Esophagus muscularis mucosa (tissue), 4 donors: Measurements from ENCODE around the gene WNT7A. TPM values are rescaled to one million over a fixed set of nuclear protein-coding genes. Genes with fewer than 3 reads are reported as not detected.

Experiments used
- DNase-seq: peaks from one replicate; pipeline ENCODE4 v3.0.0-alpha.2; 2017; ENCODE audit errors: extremely low spot score
- H3K27ac ChIP-seq, 4 donors: fragments of 200-600 bp; sonication (generic); replicated peaks in 1 of 4; 1 replicate in 3 of 4; 2 replicates in 1 of 4; pipeline ENCODE4 v1.5.1; 2016 to 2019; ENCODE audit warnings: mild to moderate bottlenecking in 1 of 4
- H3K27me3 ChIP-seq, 4 donors: fragments of 200-600 bp; sonication (generic); one replicate each; pipeline versions ENCODE4 v1.5.1 to v1.6.0; 2016 to 2019
- H3K36me3 ChIP-seq, 4 donors: fragments of 200-600 bp; sonication (generic); one replicate each; pipeline ENCODE4 v1.5.1; 2016 to 2019
- H3K4me1 ChIP-seq, 4 donors: fragments of 200-600 bp; sonication (generic); one replicate each; pipeline ENCODE4 v1.5.1; 2016 to 2019
- H3K4me3 ChIP-seq, 4 donors: fragments of 200-600 bp; sonication (generic); 1 replicate in 2 of 4; 2 replicates in 2 of 4; pipeline ENCODE4 v1.5.1; 2016 to 2019; ENCODE audit warnings: mild to moderate bottlenecking in 4 of 4, moderate library complexity in 1 of 4
- H3K9me3 ChIP-seq, 4 donors: fragments of 200-600 bp; sonication (generic); 1 replicate in 3 of 4; 2 replicates in 1 of 4; pipeline ENCODE4 v1.5.1; 2016 to 2019
- EP300 ChIP-seq: sonication (generic); formaldehyde crosslinking; IDR thresholded peaks from one replicate; pipeline ENCODE4 v1.6.1; 2017; ENCODE audit warnings: antibody characterized with exemption
- POLR2A ChIP-seq: fragments of 450-650 bp; IDR thresholded peaks from one replicate; pipeline ENCODE4 v1.6.1; 2017; ENCODE audit warnings: antibody characterized with exemption, moderate library complexity, mild to moderate bottlenecking, low read depth
- POLR2AphosphoS5 ChIP-seq, 2 donors: sonication (generic); formaldehyde crosslinking; IDR thresholded peaks; one replicate each; pipeline ENCODE4 v1.6.1; 2017; ENCODE audit warnings: antibody characterized with exemption in 2 of 2
- WGBS: methylation state at CpG from one replicate; pipeline ENCODE4 v1.1.5; 2018; 5-methylcytosine and 5-hydroxymethylcytosine counted together
- intact Hi-C: fragments of 100-400 bp; cut with DNase I; formaldehyde crosslinking; loops from one replicate; pipeline ENCODE4 v1.15.1; 2023
- total RNA-seq, 4 donors: library from RNA; depleted of rRNA; stranded (reverse); fragments of >200 nt; gene quantifications; one replicate each; pipeline versions ENCODE4 v1.1.0 to v1.2.1, GENCODE V29; 2016
- TF ChIP-seq, protein P1 (sequence below), 3 experiments: fragments of 200-600 bp in 2 of 3; fragments of 450-650 bp in 1 of 3; sonication (generic) in 2 of 3; IDR thresholded peaks; one replicate each; pipeline ENCODE4 v1.5.1; 2017 to 2019; ENCODE audit warnings: antibody characterized with exemption in 3 of 3, mild to moderate bottlenecking in 2 of 3, moderate library complexity in 1 of 3

The WNT7A gene
- total RNA-seq, 4 donors from 2014 or later: not detected

DNA sequence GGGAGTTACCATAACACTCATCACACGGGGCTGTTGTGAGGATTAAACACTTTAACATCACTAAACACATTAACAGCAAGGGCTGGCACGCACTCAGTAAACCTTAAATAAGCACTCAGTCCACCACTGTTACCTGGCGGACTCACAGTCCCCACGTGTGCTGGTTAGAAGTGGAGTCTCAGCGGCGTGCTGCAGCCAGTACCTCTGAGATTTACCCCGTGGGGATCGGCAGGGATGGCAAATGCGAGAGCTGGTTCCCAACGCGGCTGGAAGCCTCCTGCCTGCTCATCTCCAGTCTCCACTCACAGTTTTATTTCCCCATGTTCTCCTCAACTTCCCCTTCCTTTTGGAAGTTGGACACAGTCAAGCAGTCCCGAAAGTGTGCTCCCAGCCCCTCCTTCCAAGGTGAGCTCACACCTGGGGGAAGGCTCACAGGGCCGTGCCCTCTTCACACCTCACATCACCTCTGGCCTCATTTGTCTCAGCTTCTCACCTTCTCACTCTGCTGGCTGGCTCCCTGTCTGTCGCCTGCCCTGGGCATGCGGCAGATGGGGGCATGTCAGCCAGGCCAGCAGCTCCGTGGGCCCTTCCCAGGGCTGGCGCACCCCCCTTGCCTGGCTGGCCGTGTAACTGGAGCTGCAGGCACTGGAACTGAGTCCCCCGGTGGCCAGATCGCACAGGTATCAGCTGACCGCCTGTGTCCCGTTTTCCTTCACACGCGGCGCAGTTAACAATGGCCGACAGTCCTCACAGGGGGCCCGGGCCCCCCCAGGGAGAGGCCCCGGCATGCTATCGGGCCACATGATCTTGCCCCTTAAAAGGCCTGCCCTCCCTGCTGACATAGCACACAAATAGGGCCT lies 87.1 kb downstream of the WNT7A start:
- WGBS: 56% methylated on average over 25 of the region's 29 CpGs
- peaks cover 0 to 82% (median 0%) of the 10 kb centered on the region in 4 donors for H3K27me3 ChIP-seq
- DNase-seq: no peak
- H3K9me3 ChIP-seq: no peaks in the 10 kb centered on the region
- no peaks in the 10 kb centered on the region for H3K4me1 ChIP-seq
- no peak overlapping the region for H3K27ac ChIP-seq
- intact Hi-C loops: no loop called here
- TF ChIP-seq EP300 (no peak), POLR2A (no peak), POLR2AphosphoS5 (IDR thresholded peaks at IDR 0.05) (no peak)
- TF ChIP-seq, protein P1, sequence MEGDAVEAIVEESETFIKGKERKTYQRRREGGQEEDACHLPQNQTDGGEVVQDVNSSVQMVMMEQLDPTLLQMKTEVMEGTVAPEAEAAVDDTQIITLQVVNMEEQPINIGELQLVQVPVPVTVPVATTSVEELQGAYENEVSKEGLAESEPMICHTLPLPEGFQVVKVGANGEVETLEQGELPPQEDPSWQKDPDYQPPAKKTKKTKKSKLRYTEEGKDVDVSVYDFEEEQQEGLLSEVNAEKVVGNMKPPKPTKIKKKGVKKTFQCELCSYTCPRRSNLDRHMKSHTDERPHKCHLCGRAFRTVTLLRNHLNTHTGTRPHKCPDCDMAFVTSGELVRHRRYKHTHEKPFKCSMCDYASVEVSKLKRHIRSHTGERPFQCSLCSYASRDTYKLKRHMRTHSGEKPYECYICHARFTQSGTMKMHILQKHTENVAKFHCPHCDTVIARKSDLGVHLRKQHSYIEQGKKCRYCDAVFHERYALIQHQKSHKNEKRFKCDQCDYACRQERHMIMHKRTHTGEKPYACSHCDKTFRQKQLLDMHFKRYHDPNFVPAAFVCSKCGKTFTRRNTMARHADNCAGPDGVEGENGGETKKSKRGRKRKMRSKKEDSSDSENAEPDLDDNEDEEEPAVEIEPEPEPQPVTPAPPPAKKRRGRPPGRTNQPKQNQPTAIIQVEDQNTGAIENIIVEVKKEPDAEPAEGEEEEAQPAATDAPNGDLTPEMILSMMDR (IDR thresholded peaks at IDR 0.05): no peak
- H3K36me3 ChIP-seq: no peaks in the 10 kb centered on the region
- no peak overlapping the region for H3K4me3 ChIP-seq

DNA sequence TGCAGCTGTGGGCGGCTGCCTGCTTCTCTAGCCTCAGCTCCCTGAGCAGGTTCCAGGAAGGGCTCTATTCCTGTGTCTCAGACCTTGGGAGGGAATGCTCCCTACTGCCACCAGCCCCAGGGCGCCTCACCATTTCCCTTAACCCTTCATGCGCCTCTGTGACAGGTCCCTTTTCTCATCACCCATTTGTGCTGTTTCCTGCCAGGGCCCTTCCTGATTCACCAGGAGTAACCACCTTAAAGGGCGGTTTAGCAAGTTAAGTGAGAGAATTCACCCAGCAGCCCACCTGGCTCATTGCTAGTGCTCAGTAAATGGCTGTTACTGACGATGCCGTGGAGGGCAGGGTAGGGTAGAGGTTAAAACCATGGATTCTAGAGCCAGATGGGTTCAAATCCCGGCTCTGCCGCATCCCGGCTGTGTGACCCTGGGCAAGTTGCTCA lies 87.8 kb downstream of the WNT7A start:
- DNase-seq: no peak

DNA sequence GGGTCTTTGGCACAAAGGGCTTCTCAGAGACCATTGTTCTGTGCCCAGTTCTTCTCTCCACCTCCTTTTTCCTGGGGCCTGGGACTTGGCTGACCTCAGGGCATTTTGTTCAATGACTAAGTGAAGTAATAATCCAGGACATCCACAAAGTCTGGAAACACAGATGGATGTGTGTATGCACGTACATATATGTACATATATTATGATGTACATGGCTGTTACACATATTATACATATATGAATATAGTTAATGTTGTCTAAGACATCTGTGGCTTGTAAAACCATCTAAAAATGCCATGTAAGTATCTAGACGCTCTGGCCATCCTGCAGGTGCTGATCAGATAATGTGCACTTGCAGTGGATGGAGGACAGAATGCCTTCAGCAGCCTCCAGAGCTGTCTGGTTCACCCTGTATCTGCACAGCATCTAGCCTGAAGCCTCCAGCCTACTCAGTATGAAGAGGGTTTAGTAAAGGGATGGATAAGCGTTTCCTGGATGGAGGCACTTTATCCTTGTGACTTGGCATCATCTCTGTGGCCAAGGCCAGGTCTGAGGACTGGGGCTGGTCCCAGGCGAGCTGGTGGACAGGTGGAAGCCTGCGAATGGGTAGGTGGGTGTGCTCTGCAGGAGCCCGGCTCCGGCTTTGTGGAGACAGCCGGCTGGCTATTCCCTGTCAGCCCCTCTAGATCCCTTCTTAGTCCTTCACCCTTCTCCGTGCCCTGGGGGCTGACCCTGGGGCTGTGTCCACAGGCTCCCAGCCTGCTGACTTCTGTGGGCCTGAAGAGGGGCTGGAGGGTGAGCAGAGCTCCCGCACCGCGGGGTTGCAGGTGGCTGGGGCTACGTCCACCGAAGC lies 88.4 kb downstream of the WNT7A start:
- WGBS: 67% methylated on average over 3 of the region's 14 CpGs
- Histone ChIP-seq H3K9me3 (no peaks in the 10 kb centered on the region), H3K4me1 (no peaks in the 10 kb centered on the region), H3K27ac (no peak overlapping the region), H3K36me3 (no peaks in the 10 kb centered on the region), H3K27me3 (peaks cover 0 to 91% (median 0%) of the 10 kb centered on the region in 4 donors), H3K4me3 (no peak overlapping the region)
- no peak for TF ChIP-seq EP300
- TF ChIP-seq POLR2AphosphoS5 (IDR thresholded peaks at IDR 0.05): no peak
- no peak for TF ChIP-seq POLR2A
- TF ChIP-seq, protein P1 (IDR thresholded peaks at IDR 0.05): no peak
- DNase-seq: no peak
- intact Hi-C loops: no loop called here

More for the DNA sequence above, 87.8 kb downstream of the WNT7A start:
- H3K27ac ChIP-seq: no peak overlapping the region
- H3K27me3 ChIP-seq: peaks cover 0 to 87% (median 0%) of the 10 kb centered on the region in 4 donors
- no peak overlapping the region for H3K4me3 ChIP-seq
- no peaks in the 10 kb centered on the region for H3K9me3 ChIP-seq
- TF ChIP-seq POLR2AphosphoS5 (IDR thresholded peaks at IDR 0.05) (no peak), EP300 (no peak)
- no peaks in the 10 kb centered on the region for H3K4me1 ChIP-seq
- WGBS: 67% methylated on average over 8 of the region's 9 CpGs
- intact Hi-C loops: no loop called here
- no peaks in the 10 kb centered on the region for H3K36me3 ChIP-seq

DNA sequence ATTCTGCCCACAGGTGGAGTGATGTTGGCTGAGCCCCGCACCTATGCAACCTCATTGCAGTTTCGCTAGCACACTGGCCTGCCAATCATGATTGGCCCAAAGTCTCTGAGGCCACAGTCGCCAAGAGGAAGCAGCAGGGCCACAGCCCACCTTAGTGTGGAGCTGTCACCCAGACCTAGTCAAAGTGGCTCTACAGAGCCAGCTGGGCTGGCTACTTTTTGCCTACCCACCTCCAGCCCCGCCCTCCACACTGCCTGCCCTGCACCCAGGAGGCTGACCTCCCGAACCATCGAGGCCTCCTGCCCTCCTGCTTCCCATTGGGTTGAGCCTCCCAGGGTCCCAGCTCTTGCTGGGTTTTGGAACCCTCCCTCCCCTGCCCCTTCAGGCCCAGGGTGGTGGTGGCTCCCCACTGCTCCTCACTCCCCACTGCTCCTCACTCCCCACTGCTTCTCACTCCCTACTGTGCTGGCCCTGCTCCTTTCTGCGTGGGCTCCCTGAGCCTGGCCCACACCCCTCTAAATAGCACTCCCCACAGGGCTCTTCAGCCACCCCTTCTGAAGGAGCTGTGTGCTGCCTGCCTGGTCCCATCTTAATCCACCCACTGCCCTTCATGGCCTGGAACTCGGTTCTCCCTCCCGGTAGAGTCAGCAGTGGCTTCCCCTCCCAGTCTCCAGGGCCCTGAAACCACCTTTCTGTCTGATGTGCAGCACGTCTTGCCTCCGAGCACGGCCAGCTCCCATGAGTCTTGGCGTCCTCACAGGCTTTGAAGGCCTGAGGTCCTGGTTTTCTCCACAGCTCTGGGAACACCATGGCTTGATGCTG lies 89.3 kb downstream of the WNT7A start:
- no peak for TF ChIP-seq EP300
- TF ChIP-seq POLR2A: no peak
- TF ChIP-seq, protein P1 (IDR thresholded peaks at IDR 0.05): no peak
- TF ChIP-seq POLR2AphosphoS5 (IDR thresholded peaks at IDR 0.05): no peak
- intact Hi-C loops: no loop called here
- H3K4me1 ChIP-seq: no peaks in the 10 kb centered on the region
- no peak overlapping the region for H3K27ac ChIP-seq
- H3K36me3 ChIP-seq: no peaks in the 10 kb centered on the region
- DNase-seq: no peak
- H3K9me3 ChIP-seq: no peaks in the 10 kb centered on the region
- no peak overlapping the region for H3K4me3 ChIP-seq
- H3K27me3 ChIP-seq: peaks cover 0 to 91% (median 0%) of the 10 kb centered on the region in 4 donors
- WGBS: 83% methylated on average over 9 of the region's 13 CpGs
